Peyer's patch (tissue), 4 donors: ENCODE results near the gene FAM219A.

ENCODE experiments used
- POLR2A ChIP-seq, 2 donors: fragments of 450-650 bp; IDR thresholded peaks; one replicate each; pipeline ENCODE4 v1.5.1; 2017; ENCODE audit warnings: antibody characterized with exemption in 2 of 2, mild to moderate bottlenecking in 2 of 2, moderate library complexity in 2 of 2
- TF ChIP-seq, protein P1 (sequence below), 6 experiments: fragments of 450-650 bp in 4 of 6; fragments of 200-600 bp in 2 of 6; sonication (generic) in 1 of 6; IDR thresholded peaks; one replicate each; pipeline ENCODE4 v1.5.1; 2017 to 2019; ENCODE audit warnings: antibody characterized with exemption in 6 of 6, mild to moderate bottlenecking in 3 of 6, moderate library complexity in 1 of 6

DNA sequence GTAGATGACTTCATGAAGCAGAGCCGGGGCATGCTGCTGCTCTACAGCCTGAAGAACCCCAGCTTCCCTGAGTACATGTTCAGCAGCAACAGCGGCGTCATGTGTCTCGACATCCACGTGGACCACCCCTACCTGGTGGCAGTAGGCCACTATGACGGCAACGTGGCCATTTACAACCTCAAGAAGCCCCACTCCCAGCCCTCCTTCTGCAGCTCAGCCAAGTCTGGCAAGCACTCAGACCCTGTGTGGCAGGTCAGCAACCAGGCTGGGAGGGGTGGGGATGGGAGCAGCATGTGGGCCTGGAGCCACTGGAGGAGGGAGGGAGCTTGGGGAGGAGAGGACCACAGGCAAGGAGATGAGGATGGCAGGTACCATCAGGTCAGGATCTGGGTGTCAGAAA, 48.3 kb upstream of the FAM219A start:
- TF ChIP-seq, protein P1, sequence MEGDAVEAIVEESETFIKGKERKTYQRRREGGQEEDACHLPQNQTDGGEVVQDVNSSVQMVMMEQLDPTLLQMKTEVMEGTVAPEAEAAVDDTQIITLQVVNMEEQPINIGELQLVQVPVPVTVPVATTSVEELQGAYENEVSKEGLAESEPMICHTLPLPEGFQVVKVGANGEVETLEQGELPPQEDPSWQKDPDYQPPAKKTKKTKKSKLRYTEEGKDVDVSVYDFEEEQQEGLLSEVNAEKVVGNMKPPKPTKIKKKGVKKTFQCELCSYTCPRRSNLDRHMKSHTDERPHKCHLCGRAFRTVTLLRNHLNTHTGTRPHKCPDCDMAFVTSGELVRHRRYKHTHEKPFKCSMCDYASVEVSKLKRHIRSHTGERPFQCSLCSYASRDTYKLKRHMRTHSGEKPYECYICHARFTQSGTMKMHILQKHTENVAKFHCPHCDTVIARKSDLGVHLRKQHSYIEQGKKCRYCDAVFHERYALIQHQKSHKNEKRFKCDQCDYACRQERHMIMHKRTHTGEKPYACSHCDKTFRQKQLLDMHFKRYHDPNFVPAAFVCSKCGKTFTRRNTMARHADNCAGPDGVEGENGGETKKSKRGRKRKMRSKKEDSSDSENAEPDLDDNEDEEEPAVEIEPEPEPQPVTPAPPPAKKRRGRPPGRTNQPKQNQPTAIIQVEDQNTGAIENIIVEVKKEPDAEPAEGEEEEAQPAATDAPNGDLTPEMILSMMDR (IDR thresholded peaks at IDR 0.05), result no peak
- TF ChIP-seq POLR2A (IDR thresholded peaks at IDR 0.05), result no peak
